Thymus (tissue), 11 donors: ENCODE results near the gene WDFY3. TPM values are rescaled to one million over a fixed set of nuclear protein-coding genes. Genes with fewer than 3 reads are reported as not detected.
"Not testable (repeated sequence)": the region's sequence is repeated elsewhere in the genome, so short reads cannot be mapped to it uniquely, and the experiment has no call there.

ENCODE experiments used
- DNase-seq, 9 donors: peaks; one replicate each; pipeline ENCODE4 v3.0.0-alpha.2; 2013; ENCODE audit warnings: low spot score in 9 of 9, low read depth in 6 of 9, missing footprints in 1 of 9
- H3K27ac ChIP-seq, 2 donors: one replicate each; pipeline ENCODE4 v1.5.1; 2013; ENCODE audit warnings: control low read depth in 1 of 2, low read depth in 1 of 2, low read length in 1 of 2, mild to moderate bottlenecking in 1 of 2, moderate library complexity in 1 of 2
- H3K27me3 ChIP-seq, 2 donors: one replicate each; pipeline ENCODE4 v1.5.1; 2013; ENCODE audit warnings: low read length in 1 of 2; ENCODE audit not compliant: control insufficient read depth in 2 of 2, insufficient read depth in 1 of 2
- H3K36me3 ChIP-seq, 2 donors: one replicate each; pipeline ENCODE4 v1.5.1; 2013; ENCODE audit warnings: low read length in 1 of 2, mild to moderate bottlenecking in 1 of 2, moderate library complexity in 1 of 2; ENCODE audit not compliant: control insufficient read depth in 2 of 2, insufficient read depth in 2 of 2
- H3K4me1 ChIP-seq, 2 donors: one replicate each; pipeline ENCODE4 v1.5.1; 2013; ENCODE audit warnings: low read length in 2 of 2; ENCODE audit not compliant: control insufficient read depth in 2 of 2, insufficient read depth in 2 of 2
- H3K4me3 ChIP-seq, 2 donors: one replicate each; pipeline ENCODE4 v1.5.1; 2013; ENCODE audit warnings: low read length in 2 of 2, control low read depth in 1 of 2, mild to moderate bottlenecking in 1 of 2
- H3K9me3 ChIP-seq, 2 donors: one replicate each; pipeline ENCODE4 v1.5.1; 2013; ENCODE audit warnings: low read length in 1 of 2, mild to moderate bottlenecking in 1 of 2; ENCODE audit not compliant: control insufficient read depth in 2 of 2, insufficient read depth in 1 of 2
- WGBS: extraction: QIAGEN DNeasy Blood & Tissue Kit; methylation state at CpG from one replicate; pipeline ENCODE4 v1.1.7; 2013; 5-methylcytosine and 5-hydroxymethylcytosine counted together
- polyA plus RNA-seq: library from polyadenylated mRNA; stranded (reverse); fragments of 200-250 nt; gene quantifications from one replicate; pipeline ENCODE4 v1.2.3, GENCODE V29; 2013
- total RNA-seq: library from RNA; stranded (reverse); fragments of 120-200 nt; gene quantifications from one replicate; pipeline ENCODE4 v1.2.4, GENCODE V29; 2013
- donor health status: healthy.

The WDFY3 gene
- total and polyA plus RNA-seq, 2 donors = 4.8 to 8.3 TPM

DNA sequence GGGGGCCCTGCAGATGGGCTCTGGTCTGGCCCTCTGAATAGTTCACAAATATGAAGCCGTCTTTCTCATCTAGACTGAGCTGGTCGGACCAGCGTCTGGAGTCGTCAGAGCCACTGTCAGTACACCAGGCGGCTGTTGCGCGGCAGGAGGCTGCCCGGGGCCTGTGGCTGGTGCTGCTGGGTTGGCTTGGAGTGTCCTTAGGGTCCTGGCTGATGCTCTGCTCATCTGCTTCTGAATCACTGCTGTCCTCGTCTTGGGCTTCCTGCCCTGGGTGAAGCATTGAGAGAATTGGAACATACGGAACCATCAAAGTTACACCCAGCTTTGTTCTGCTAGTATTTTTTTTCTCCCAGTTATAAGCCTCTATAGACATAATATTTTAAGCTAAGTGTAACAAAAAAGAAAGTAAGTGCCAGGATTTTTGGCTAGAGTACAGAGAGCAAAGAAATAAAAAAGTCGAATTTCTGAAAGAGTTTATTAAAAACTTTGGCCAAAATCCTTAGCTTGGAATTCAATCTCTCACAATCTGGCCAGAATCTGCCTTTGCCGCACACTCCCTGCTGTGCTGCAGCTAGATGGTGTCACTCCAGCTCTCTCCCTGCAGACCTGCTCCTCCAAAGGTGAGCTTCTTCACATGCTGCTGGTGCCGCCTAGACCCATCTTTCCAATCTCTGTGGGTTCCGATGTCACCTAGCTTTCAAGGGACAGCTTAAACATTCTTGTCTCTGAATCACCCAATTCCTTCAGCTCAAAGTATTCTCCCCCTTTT is 287.3 kb downstream of the WDFY3 start:
- WGBS = 92% methylated on average over 14 of the region's 14 CpGs
- Histone ChIP-seq H3K9me3 (no peaks in the 10 kb centered on the region), H3K4me3 (no peak overlapping the region), H3K27ac (no peak overlapping the region), H3K36me3 (peaks cover 0 to 2% of the 10 kb centered on the region in 2 donors), H3K4me1 (peaks cover 0 to 8% of the 10 kb centered on the region in 2 donors), H3K27me3 (no peaks in the 10 kb centered on the region)
- no peak for DNase-seq

GRCh38 chr4:84677995-84678394 is 288.5 kb downstream of the WDFY3 start:
- 96% methylated on average over 5 of the region's 5 CpGs for WGBS
- no peak overlapping the region for H3K4me3 ChIP-seq

GRCh38 chr4:84677093-84677492 is 289.4 kb downstream of the WDFY3 start:
- DNase-seq = no peak
- 96% methylated on average over 9 of the region's 9 CpGs for WGBS
- Histone ChIP-seq H3K9me3 (no peaks in the 10 kb centered on the region), H3K27ac (no peak overlapping the region), H3K36me3 (no peaks in the 10 kb centered on the region), H3K4me3 (no peak overlapping the region), H3K4me1 (peaks cover 0 to 7% of the 10 kb centered on the region in 2 donors), H3K27me3 (no peaks in the 10 kb centered on the region)

More at GRCh38 chr4:84677995-84678394, 288.5 kb downstream of the WDFY3 start:
- Histone ChIP-seq H3K4me1 (peaks cover 0 to 8% of the 10 kb centered on the region in 2 donors), H3K27ac (no peak overlapping the region), H3K27me3 (no peaks in the 10 kb centered on the region), H3K9me3 (no peaks in the 10 kb centered on the region), H3K36me3 (no peaks in the 10 kb centered on the region)
- no peak for DNase-seq

DNA sequence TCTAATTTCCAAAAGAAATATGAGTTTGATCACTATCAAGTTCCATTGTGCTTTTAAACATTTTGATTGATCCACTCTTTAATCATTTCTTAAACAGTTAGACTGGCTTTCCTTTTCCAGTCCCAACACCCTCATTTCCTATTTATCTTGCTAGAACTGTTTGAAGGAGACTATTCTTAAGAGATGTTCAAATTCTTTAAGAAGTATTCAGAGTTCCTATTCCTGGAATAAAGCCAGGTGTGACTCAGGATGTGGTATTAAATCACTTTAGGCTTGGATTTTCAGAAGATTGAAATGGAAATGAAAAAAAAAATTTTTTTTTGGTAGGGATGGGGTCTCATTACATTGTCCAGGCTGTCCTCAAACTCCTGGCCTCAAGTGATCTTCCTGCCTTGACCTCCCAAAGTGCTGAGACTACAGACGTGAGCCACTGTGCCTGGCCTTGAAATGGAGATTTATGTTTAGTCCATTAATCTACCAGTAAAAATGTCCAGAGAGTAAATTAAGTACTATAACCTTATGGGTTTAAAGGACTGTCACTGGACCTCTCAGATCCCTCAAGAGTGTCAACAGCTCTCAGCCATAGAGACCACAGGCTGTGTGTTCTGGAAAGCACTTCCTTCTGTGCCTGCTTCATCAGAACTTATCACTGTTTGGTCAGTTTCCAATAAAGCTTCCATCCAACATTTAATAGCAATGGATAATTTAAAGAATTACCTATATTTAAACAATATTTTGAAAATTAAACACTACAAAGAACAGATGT is 292.8 kb downstream of the WDFY3 start:
- 95% methylated on average over 1 of the region's 1 CpG for WGBS
- no peak for DNase-seq
- Histone ChIP-seq H3K27me3 (no peaks in the 10 kb centered on the region), H3K9me3 (no peaks in the 10 kb centered on the region), H3K27ac (no peak overlapping the region), H3K36me3 (no peaks in the 10 kb centered on the region), H3K4me1 (no peaks in the 10 kb centered on the region), H3K4me3 (no peak overlapping the region)

GRCh38 chr4:84672177-84672576 is 294.3 kb downstream of the WDFY3 start:
- no peaks in the 10 kb centered on the region for H3K27me3 ChIP-seq
- H3K36me3 ChIP-seq = no peaks in the 10 kb centered on the region

GRCh38 chr4:84669201-84669600 is 297.3 kb downstream of the WDFY3 start:
- Histone ChIP-seq H3K9me3 (peaks cover 0 to 6% of the 10 kb centered on the region in 2 donors), H3K27ac (no peak overlapping the region), H3K36me3 (no peaks in the 10 kb centered on the region), H3K4me3 (no peak overlapping the region), H3K27me3 (no peaks in the 10 kb centered on the region), H3K4me1 (no peaks in the 10 kb centered on the region)
- 95% methylated on average over 1 of the region's 1 CpG for WGBS
- no peak for DNase-seq

More at GRCh38 chr4:84672177-84672576, 294.3 kb downstream of the WDFY3 start:
- Histone ChIP-seq H3K27ac (no peak overlapping the region), H3K4me3 (no peak overlapping the region), H3K9me3 (no peaks in the 10 kb centered on the region), H3K4me1 (no peaks in the 10 kb centered on the region)
- DNase-seq = no peak

- Histone ChIP-seq H3K4me1 (no peaks in the 10 kb centered on the region), H3K27me3 (no peaks in the 10 kb centered on the region), H3K4me3 (no peak overlapping the region), H3K36me3 (no peaks in the 10 kb centered on the region), H3K9me3 (peaks cover 0 to 6% of the 10 kb centered on the region in 2 donors), H3K27ac (no peak overlapping the region)
- DNase-seq = no peak
- 91% methylated on average over 1 of the region's 1 CpG for WGBS
Measured at GRCh38 chr4:84666439-84666838, 300.1 kb downstream of the WDFY3 start.

- not testable (repeated sequence) for H3K27ac ChIP-seq, DNase-seq, H3K4me3 ChIP-seq, H3K36me3 ChIP-seq, H3K27me3 ChIP-seq, H3K4me1 ChIP-seq, H3K9me3 ChIP-seq
- WGBS = 98% methylated on average over 19 of the region's 19 CpGs
Measured at GRCh38 chr4:84664767-84665166, 301.7 kb downstream of the WDFY3 start.

GRCh38 chr4:84661191-84661939 is 305.1 kb downstream of the WDFY3 start:
- no peaks in the 10 kb centered on the region for H3K36me3 ChIP-seq
- peaks cover 0 to 12% of the 10 kb centered on the region in 2 donors for H3K9me3 ChIP-seq
- 97% methylated on average over 4 of the region's 4 CpGs for WGBS
- DNase-seq = no peak
- H3K4me1 ChIP-seq = no peaks in the 10 kb centered on the region
- H3K27ac ChIP-seq = no peak overlapping the region
- H3K27me3 ChIP-seq = no peaks in the 10 kb centered on the region
- H3K4me3 ChIP-seq = no peak overlapping the region
